GM12878 (cell line): ENCODE results near the gene HNRNPU. TPM values are rescaled to one million over a fixed set of nuclear protein-coding genes. Genes with fewer than 3 reads are reported as not detected.

Experiments used
- ATAC-seq: fragments of 200-7000 bp; cut with Tn5 transposase; 3 replicates; pipeline ENCODE4 v1.9.1; 2020; ENCODE audit warnings: mild to moderate bottlenecking, moderate library complexity
- BruUV-seq: library from RNA; stranded (reverse); fragments of 400-500 nt; replicated peaks from 2 replicates; lab custom pipeline; 2021; lab: Mats Ljungman, UMichigan
- CTCF ChIA-PET: fragments of 300-600 bp; sonication (Branson Sonifier 250); formaldehyde crosslinking; extraction: SDS; loops from one replicate; lab custom pipeline; 2021; ENCODE audit warnings: inconsistent platforms; lab: Yijun Ruan, JAX
- POLR2A ChIA-PET: fragments of 350-600 bp; formaldehyde crosslinking; extraction: SDS; loops from one replicate; lab custom pipeline; 2021; ENCODE audit warnings: inconsistent platforms; lab: Charles Lee
- RAD21 ChIA-PET: fragments of 300-600 bp; sonication (Branson Sonifier 250); formaldehyde crosslinking; loops from one replicate; lab custom pipeline; 2023; ENCODE audit warnings: antibody characterized with exemption; ENCODE audit not compliant: unreplicated experiment; lab: Charles Lee
- SMC1A ChIA-PET: fragments of 300-600 bp; sonication (Branson Sonifier 250); formaldehyde crosslinking; loops from one replicate; lab custom pipeline; 2023; ENCODE audit not compliant: unreplicated experiment, uncharacterized antibody; lab: Charles Lee
- DNase-seq: peaks from one replicate; pipeline ENCODE4 v3.0.0-alpha.2; 2011; ENCODE audit warnings: low read depth, low spot score
- FAIRE-seq: peaks from 3 replicates; lab custom pipeline; 2011; peaks lifted over from hg19 to GRCh38; lab: Jason Lieb, UNC
- H2AFZ ChIP-seq: 2 replicates; pipeline ENCODE4 v1.6.0; 2011; ENCODE audit warnings: low read depth, low read length, control low read depth; ENCODE audit not compliant: control insufficient read depth
- H3K27ac ChIP-seq: 2 replicates; pipeline ENCODE4 v1.5.1; 2011; ENCODE audit warnings: control low read depth; ENCODE audit not compliant: control insufficient read depth, insufficient read depth
- H3K27me3 ChIP-seq, 2 experiments: replicated peaks in 1 of 2; 2 replicates each; pipeline versions ENCODE4 v1.6.0 to v1.6.1; 2011; ENCODE audit warnings: low read length in 1 of 2; ENCODE audit not compliant: control insufficient read depth in 2 of 2, insufficient read depth in 2 of 2
- H3K36me3 ChIP-seq, 2 experiments: 2 replicates each; pipeline ENCODE4 v1.5.1; 2011; ENCODE audit warnings: low read length in 1 of 2; ENCODE audit not compliant: control insufficient read depth in 2 of 2, insufficient read depth in 2 of 2
- H3K4me1 ChIP-seq: 2 replicates; pipeline ENCODE4 v1.6.1; 2011; ENCODE audit warnings: mild to moderate bottlenecking, low read length, moderate library complexity, mixed read lengths; ENCODE audit not compliant: control insufficient read depth, insufficient read depth
- H3K4me2 ChIP-seq: 2 replicates; pipeline ENCODE4 v1.6.0; 2011; ENCODE audit warnings: control low read depth; ENCODE audit not compliant: control insufficient read depth, insufficient read depth
- H3K4me3 ChIP-seq: fragments of 200-600 bp; sonication (generic); 2 replicates; pipeline ENCODE4 v1.5.1; 2016
- H3K79me2 ChIP-seq: 2 replicates; pipeline ENCODE4 v1.6.0; 2011; ENCODE audit warnings: low read length; ENCODE audit not compliant: control insufficient read depth, insufficient read depth
- H3K9ac ChIP-seq: 2 replicates; pipeline ENCODE4 v1.8.0; 2011; ENCODE audit warnings: low read length, control low read depth, mixed read lengths; ENCODE audit not compliant: control insufficient read depth, insufficient read depth
- H3K9me3 ChIP-seq: replicated peaks from 3 replicates; pipeline ENCODE4 v1.5.1; 2011; ENCODE audit warnings: mild to moderate bottlenecking, low read length; ENCODE audit not compliant: control insufficient read depth, insufficient read depth
- H4K20me1 ChIP-seq: 2 replicates; pipeline ENCODE4 v1.6.0; 2011; ENCODE audit not compliant: control insufficient read depth, insufficient read depth
- EZH2 ChIP-seq: IDR thresholded peaks from 2 replicates; pipeline ENCODE4 v1.6.1; 2012; ENCODE audit warnings: low read depth, mild to moderate bottlenecking, control low read depth, inconsistent platforms, low read length, borderline replicate concordance; ENCODE audit not compliant: control insufficient read depth
- RFX5 ChIP-seq: IDR thresholded peaks from 2 replicates; pipeline ENCODE4 v1.6.1; 2011; ENCODE audit warnings: low read depth, low read length, improper control_type of control experiment
- SIX5 ChIP-seq: IDR thresholded peaks from 2 replicates; pipeline ENCODE4 v1.6.1; 2011; ENCODE audit warnings: mild to moderate bottlenecking, low read depth, low read length, moderate library complexity; ENCODE audit not compliant: severe bottlenecking
- SMAD1 ChIP-seq: fragments of 450-650 bp; IDR thresholded peaks from 2 replicates; pipeline ENCODE4 v1.6.1; 2018; ENCODE audit warnings: mild to moderate bottlenecking, low read depth; ENCODE audit not compliant: partially characterized antibody
- SRF ChIP-seq, 2 experiments: IDR thresholded peaks; 2 replicates each; pipeline ENCODE4 v1.6.1; 2011; ENCODE audit warnings: low read depth in 2 of 2, low read length in 2 of 2, mild to moderate bottlenecking in 1 of 2, moderate library complexity in 1 of 2
- WGBS: methylation state at CpG from one replicate; pipeline ENCODE4 v1.1.6; 2016; ENCODE audit warnings: low lambda C conversion rate; ENCODE audit not compliant: insufficient replicate concordance, insufficient coverage; ENCODE audit errors: missing lambda C conversion rate; 5-methylcytosine and 5-hydroxymethylcytosine counted together
- in situ Hi-C: fragments of 300-500 bp; cut with MboI; formaldehyde crosslinking; loops from 9 replicates; pipeline ENCODE4 v1.14.3; 2018; ENCODE audit warnings: mixed read lengths
- intact Hi-C: fragments of 100-400 bp; cut with micrococcal nuclease; formaldehyde crosslinking; loops from one replicate; pipeline ENCODE4 v1.14.2; 2022; ENCODE audit not compliant: unreplicated experiment
- polyA plus RNA-seq, 11 experiments: library from polyadenylated mRNA; depleted of rRNA in 4 of 11; unstranded in 6 of 11; stranded (reverse) in 5 of 11; fragments of >200 nt; fragmentation: Nextera tagmentation in 4 of 11; fragmentation: Illumina TruSeq in 1 of 11; extraction: Ambion mirVana in 4 of 11; extraction: Trizol in 1 of 11; gene quantifications; 1 replicate in 1 of 11; 2 replicates in 10 of 11; pipeline versions ENCODE4 v1.2.1 to v1.2.3, GENCODE V29; 2011 to 2016; ENCODE audit warnings: inconsistent platforms in 2 of 11, missing spikeins in 2 of 11, low read depth in 1 of 11
- total RNA-seq, 4 experiments: library from RNA; depleted of rRNA in 3 of 4; stranded (reverse); fragments of >200 nt in 3 of 4; fragmentation: Illumina TruSeq in 1 of 4; extraction: Trizol in 1 of 4; gene quantifications; 2 replicates each; pipeline versions ENCODE4 v1.2.1 to v1.2.3, GENCODE V29; 2013 to 2021
- TF ChIP-seq, protein P1 (sequence below): fragments of 450-650 bp; IDR thresholded peaks from 2 replicates; pipeline ENCODE4 v1.6.1; 2016; ENCODE audit warnings: mild to moderate bottlenecking

Gene HNRNPU
- total and polyA plus RNA-seq, 10 of the 15 experiments (the other 5 are each of a cell fraction or from before 2014, with no cell fraction given), result 163 to 569 (median 420) TPM

DNA sequence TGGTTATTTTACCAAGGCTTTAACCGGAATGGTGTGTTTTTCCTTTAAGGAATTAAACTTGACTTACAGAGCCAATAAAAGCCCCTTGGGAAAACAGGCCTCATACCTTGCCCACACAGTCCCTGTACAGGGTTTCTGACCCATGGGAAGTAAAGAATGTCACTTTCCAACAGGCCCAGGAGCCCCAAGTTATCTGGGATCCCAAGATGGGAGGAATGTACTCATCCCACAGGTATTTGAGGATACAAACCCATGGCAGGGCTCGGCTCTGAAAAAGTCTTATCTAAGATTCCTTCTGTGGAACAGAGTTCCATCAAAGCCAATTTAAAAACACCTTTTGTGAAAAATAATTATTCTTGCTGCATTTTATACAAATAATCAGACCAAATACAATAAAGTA lies 44.2 kb downstream of the HNRNPU start:
- intact Hi-C loops (no loop called here), in situ Hi-C loops (no loop called here)
- no peak for TF ChIP-seq SIX5
- TF ChIP-seq RFX5, result no peak
- TF ChIP-seq EZH2, result no peak
- ChIA-PET RAD21 (no interaction called here), CTCF (interaction anchor here (1.9 kb wide), 1 partner anchor 222 kb away, joined by 6 read pairs; no protein-coding TSS in a partner anchor), POLR2A (interaction anchor here (0.6 kb wide), 2 partner anchors 16 to 151 kb away, joined by 3 read pairs; no protein-coding TSS in a partner anchor), SMC1A (interaction anchor here (1.3 kb wide), 1 partner anchor 11 kb away, joined by 4 read pairs; no protein-coding TSS in a partner anchor)
- peaks cover 3% of the 10 kb centered on the region for H3K4me1 ChIP-seq
- H2AFZ ChIP-seq, result no peak overlapping the region
- H3K27ac ChIP-seq, result no peak overlapping the region
- no peak overlapping the region for H3K4me3 ChIP-seq
- no peaks in the 10 kb centered on the region for H3K27me3 ChIP-seq
- no peaks in the 10 kb centered on the region for H3K9me3 ChIP-seq
- H3K79me2 ChIP-seq, result no peaks in the 10 kb centered on the region; the same call in 1 of the 2 replicates
- ATAC-seq (no peak), FAIRE-seq (no peak), DNase-seq (no peak)
- no peaks in the 10 kb centered on the region for H3K36me3 ChIP-seq
- no TSS peak for BruUV-seq
- H3K4me2 ChIP-seq, result no peak overlapping the region
- WGBS, result 78% methylated on average over 2 of the region's 2 CpGs
- no peaks in the 10 kb centered on the region for H4K20me1 ChIP-seq
- H3K9ac ChIP-seq, result no peak overlapping the region

DNA sequence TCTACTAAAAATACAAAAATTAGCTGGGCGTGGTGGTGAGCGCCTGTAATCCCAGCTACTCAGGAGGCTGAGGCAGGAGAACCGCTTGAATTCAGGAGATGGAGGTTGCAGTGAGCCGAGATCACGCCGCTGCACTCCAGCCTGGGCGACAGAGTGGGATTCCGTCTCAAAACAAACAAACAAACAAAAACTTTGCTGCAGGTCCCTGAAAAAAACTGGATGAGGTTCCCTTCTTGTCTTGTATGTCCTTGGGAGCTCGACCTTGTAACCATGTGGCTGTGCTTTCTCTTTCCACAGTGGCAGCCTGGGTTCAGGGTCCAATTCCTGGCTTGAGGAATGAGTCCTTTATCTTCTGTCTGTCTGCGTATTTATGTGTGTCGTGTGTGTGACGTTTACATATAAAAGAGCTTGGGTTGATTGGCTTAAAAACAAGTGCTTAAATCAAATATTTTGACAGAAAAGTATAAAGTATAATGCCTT lies 46.9 kb downstream of the HNRNPU start:
- ATAC-seq (no peak), DNase-seq (no peak), FAIRE-seq (no peak)
- CTCF ChIA-PET, result interaction anchor here (2.4 kb wide), 1 partner anchor 225 kb away, joined by 18 read pairs; no protein-coding TSS in a partner anchor
- TF ChIP-seq SRF (IDR thresholded peaks at IDR 0.05; ENCODE audit: low read depth in 2 of 2, low read length in 2 of 2) (no peak), SMAD1 (no peak)
- TF ChIP-seq, protein P1, sequence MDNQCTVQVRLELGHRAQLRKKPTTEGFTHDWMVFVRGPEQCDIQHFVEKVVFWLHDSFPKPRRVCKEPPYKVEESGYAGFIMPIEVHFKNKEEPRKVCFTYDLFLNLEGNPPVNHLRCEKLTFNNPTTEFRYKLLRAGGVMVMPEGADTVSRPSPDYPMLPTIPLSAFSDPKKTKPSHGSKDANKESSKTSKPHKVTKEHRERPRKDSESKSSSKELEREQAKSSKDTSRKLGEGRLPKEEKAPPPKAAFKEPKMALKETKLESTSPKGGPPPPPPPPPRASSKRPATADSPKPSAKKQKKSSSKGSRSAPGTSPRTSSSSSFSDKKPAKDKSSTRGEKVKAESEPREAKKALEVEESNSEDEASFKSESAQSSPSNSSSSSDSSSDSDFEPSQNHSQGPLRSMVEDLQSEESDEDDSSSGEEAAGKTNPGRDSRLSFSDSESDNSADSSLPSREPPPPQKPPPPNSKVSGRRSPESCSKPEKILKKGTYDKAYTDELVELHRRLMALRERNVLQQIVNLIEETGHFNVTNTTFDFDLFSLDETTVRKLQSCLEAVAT, result 0 out of 2 replicates have a peak, but pooled peaks have one; percentile 43
- in situ Hi-C loops (no loop called here), intact Hi-C loops (no loop called here)
- Histone ChIP-seq H3K27ac (no peak overlapping the region), H3K79me2 (no peaks in the 10 kb centered on the region; the same call in 1 of the 2 replicates), H3K9me3 (no peaks in the 10 kb centered on the region), H3K4me2 (no peak overlapping the region), H3K27me3 (no peaks in the 10 kb centered on the region), H3K4me3 (0 out of 2 replicates have a peak overlapping the region, but pooled peaks have one; percentile 16), H2AFZ (no peak overlapping the region), H3K4me1 (peaks cover 5% of the 10 kb centered on the region), H4K20me1 (no peaks in the 10 kb centered on the region), H3K36me3 (no peaks in the 10 kb centered on the region), H3K9ac (no peak overlapping the region)
- RAD21 ChIA-PET, result no interaction called here
- SMC1A ChIA-PET, result interaction anchor here (0.6 to 1.5 kb wide), 2 partner anchors 44 to 626 kb away, joined by 3 to 4 read pairs; no protein-coding TSS in a partner anchor
- BruUV-seq, result no TSS peak
- WGBS, result 87% methylated on average over 12 of the region's 12 CpGs
- POLR2A ChIA-PET, result interaction anchor here (6.1 kb wide), 1 partner anchor 19 kb away, joined by 55 read pairs; the partner anchor contains the start of gene COX20
